Measurements from ENCODE around the gene CMIP.
A peak's percentile ranks its signal among the peaks of the same experiment; 100 is the strongest.

CMIP gene

DNA sequence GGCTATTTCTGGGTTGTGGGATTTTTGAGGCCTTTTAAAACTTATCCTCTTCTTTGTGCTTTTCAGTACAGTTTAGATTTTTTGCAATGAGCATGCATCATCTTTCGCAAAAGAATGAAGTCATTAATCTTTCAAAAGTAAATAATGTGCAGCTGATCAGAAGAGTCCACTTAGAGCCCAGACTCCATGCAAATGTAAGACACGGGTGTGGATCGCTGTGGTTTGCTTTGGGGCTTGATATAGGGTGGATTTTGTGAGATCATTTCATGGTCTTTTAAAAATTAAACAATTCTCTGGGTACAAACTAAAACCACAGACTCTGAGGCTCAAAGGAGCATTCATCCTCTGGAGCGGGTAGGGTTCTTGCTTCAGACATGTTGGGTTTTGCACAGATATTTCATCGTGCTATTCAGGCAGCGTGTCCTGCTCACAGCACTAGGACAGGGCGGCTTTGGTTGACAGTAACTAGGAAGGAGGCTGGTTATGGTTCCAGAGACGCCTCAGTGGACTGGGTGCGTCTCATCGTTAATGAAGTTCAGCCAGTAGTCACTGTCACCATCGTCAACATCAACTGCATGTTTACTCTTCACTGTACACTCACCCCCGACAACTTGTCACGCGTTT lies 205.1 kb downstream of the CMIP start:
- Histone ChIP-seq H3K9me3 (ENCODE audit: control insufficient read depth, low read length) (no peaks in the 10 kb centered on the region), H3K23ac (ENCODE audit: low read length in 2 of 2) (no peak overlapping the region), H2AK5ac (ENCODE audit: low read length, severe bottlenecking) (no peak overlapping the region), H2BK12ac (ENCODE audit: low read length in 2 of 2) (no peak overlapping the region), H3K18ac (ENCODE audit: low read depth in 1 of 2, low read length in 2 of 2) (no peak overlapping the region), H2BK120ac (ENCODE audit: low read depth, low read length) (no peak overlapping the region), H3K27me3 (ENCODE audit: control insufficient read depth in 1 of 2, insufficient read depth in 1 of 2, low read length in 2 of 2) (no peaks in the 10 kb centered on the region), H2BK15ac (ENCODE audit: low read depth, poor library complexity, severe bottlenecking) (no peak overlapping the region), H3K27ac (ENCODE audit: low read length, poor library complexity, severe bottlenecking) (no peak overlapping the region), H3K4me1 (ENCODE audit: control insufficient read depth, insufficient read depth, low read depth, low read length) (peaks cover 34% of the 10 kb centered on the region), H3K14ac (ENCODE audit: low read length in 2 of 2) (no peak overlapping the region), H3K36me3 (ENCODE audit: control insufficient read depth in 1 of 2, insufficient read depth in 2 of 2, low read depth in 1 of 2, low read length in 2 of 2) (peaks cover 14 to 19% of the 10 kb centered on the region in 2 experiments), H3K4ac (ENCODE audit: low read depth in 1 of 2, low read length in 2 of 2) (no peak overlapping the region), H3K4me2 (ENCODE audit: low read length, poor library complexity, severe bottlenecking) (no peak overlapping the region), H2BK5ac (ENCODE audit: low read depth, low read length, poor library complexity, severe bottlenecking) (no peak overlapping the region), H4K91ac (ENCODE audit: low read length) (no peak overlapping the region), H3K4me3 (ENCODE audit: insufficient read depth in 1 of 2, low read depth in 1 of 2, low read length in 2 of 2) (no peak overlapping the region), H2AFZ (ENCODE audit: low read depth, low read length) (no peak overlapping the region), H3K9ac (ENCODE audit: low read length) (no peak overlapping the region), H4K8ac (ENCODE audit: low read length) (no peak overlapping the region), H3K79me1 (replicated peaks; ENCODE audit: low read length, poor library complexity, severe bottlenecking) (peaks cover 34% of the 10 kb centered on the region)
- DNase-seq = peak; percentile 47
- 91% methylated on average over 13 of the region's 14 CpGs for WGBS

DNA sequence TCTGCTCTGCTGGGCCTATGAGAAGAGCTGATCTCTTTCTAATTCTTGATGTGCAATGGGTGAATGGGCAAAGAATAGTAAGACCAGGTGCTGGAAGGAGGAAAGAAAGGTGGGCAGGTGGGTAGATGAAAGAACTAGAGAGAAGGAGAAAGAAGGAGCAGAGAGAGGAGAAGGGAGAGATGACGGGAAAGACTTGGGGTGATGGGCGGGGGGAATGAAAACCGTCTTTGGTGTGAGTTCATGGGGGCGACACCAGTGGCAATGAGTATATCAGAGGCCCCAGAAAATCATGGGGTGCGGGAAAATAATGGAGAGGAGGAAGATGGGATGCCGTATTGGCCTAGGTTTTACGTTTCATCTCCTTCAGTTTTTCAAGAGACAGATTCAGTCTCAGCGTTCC lies 205.7 kb downstream of the CMIP start:
- Histone ChIP-seq H3K27me3 (ENCODE audit: control insufficient read depth in 1 of 2, insufficient read depth in 1 of 2, low read length in 2 of 2) (no peaks in the 10 kb centered on the region), H3K4ac (ENCODE audit: low read depth in 1 of 2, low read length in 2 of 2) (no peak overlapping the region)

DNA sequence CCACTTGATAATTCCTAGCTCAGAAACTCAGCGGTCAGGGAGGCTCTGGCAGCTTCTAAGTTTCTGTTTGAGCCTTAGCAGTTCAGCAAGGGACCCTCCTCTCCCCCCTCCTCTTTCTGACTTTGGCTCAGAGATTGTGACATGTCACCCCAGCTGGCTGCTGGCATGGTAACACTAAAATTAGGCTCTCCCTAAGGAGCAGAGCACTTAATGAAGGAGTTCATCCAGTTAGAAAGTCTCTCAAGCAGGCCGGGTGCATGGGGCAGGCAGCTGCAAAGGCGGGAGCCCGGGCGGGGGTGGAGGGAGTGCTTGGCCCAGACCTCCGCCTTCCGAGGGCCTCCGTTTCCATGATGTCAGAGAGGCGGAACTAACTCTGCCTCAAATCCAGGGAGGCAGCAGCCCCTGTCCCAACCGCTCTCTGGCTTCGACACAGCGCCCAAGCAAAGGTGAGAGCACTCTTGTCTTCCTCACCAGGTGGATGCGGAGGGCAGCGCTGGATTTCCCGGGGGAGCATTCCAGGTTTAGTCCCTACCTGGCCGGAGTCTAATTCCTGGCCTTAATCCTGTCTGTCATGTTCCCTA lies 206.5 kb downstream of the CMIP start:
- Histone ChIP-seq H3K4me3 (ENCODE audit: insufficient read depth in 1 of 2, low read depth in 1 of 2, low read length in 2 of 2) (no peak overlapping the region), H2BK12ac (ENCODE audit: low read length in 2 of 2) (no peak overlapping the region), H3K9me3 (ENCODE audit: control insufficient read depth, low read length) (no peaks in the 10 kb centered on the region), H3K4me2 (ENCODE audit: low read length, poor library complexity, severe bottlenecking) (no peak overlapping the region), H4K8ac (ENCODE audit: low read length) (no peak overlapping the region), H3K4me1 (ENCODE audit: control insufficient read depth, insufficient read depth, low read depth, low read length) (peaks cover 34% of the 10 kb centered on the region), H3K27ac (ENCODE audit: low read length, poor library complexity, severe bottlenecking) (no peak overlapping the region), H3K9ac (ENCODE audit: low read length) (peak overlapping the region; percentile 19), H3K14ac (ENCODE audit: low read length in 2 of 2) (peak overlapping the region in 1 of 2 experiments; percentile 58), H3K79me1 (replicated peaks; ENCODE audit: low read length, poor library complexity, severe bottlenecking) (peaks cover 33% of the 10 kb centered on the region), H3K27me3 (ENCODE audit: control insufficient read depth in 1 of 2, insufficient read depth in 1 of 2, low read length in 2 of 2) (no peaks in the 10 kb centered on the region), H3K18ac (ENCODE audit: low read depth in 1 of 2, low read length in 2 of 2) (no peak overlapping the region), H3K23ac (ENCODE audit: low read length in 2 of 2) (no peak overlapping the region), H2BK15ac (ENCODE audit: low read depth, poor library complexity, severe bottlenecking) (no peak overlapping the region), H4K91ac (ENCODE audit: low read length) (no peak overlapping the region), H2BK5ac (ENCODE audit: low read depth, low read length, poor library complexity, severe bottlenecking) (no peak overlapping the region), H3K4ac (ENCODE audit: low read depth in 1 of 2, low read length in 2 of 2) (no peak overlapping the region), H2BK120ac (ENCODE audit: low read depth, low read length) (no peak overlapping the region), H3K36me3 (ENCODE audit: control insufficient read depth in 1 of 2, insufficient read depth in 2 of 2, low read depth in 1 of 2, low read length in 2 of 2) (peaks cover 14 to 19% of the 10 kb centered on the region in 2 experiments), H2AK5ac (ENCODE audit: low read length, severe bottlenecking) (no peak overlapping the region), H2AFZ (ENCODE audit: low read depth, low read length) (no peak overlapping the region)
- 79% methylated on average over 16 of the region's 16 CpGs for WGBS
- no peak for DNase-seq

More for the DNA sequence above, 205.7 kb downstream of the CMIP start:
- Histone ChIP-seq H3K23ac (ENCODE audit: low read length in 2 of 2) (no peak overlapping the region), H3K79me1 (replicated peaks; ENCODE audit: low read length, poor library complexity, severe bottlenecking) (peaks cover 33% of the 10 kb centered on the region), H3K4me1 (ENCODE audit: control insufficient read depth, insufficient read depth, low read depth, low read length) (peaks cover 31% of the 10 kb centered on the region), H2BK5ac (ENCODE audit: low read depth, low read length, poor library complexity, severe bottlenecking) (no peak overlapping the region), H4K91ac (ENCODE audit: low read length) (no peak overlapping the region), H3K9me3 (ENCODE audit: control insufficient read depth, low read length) (no peaks in the 10 kb centered on the region), H4K8ac (ENCODE audit: low read length) (no peak overlapping the region), H3K14ac (ENCODE audit: low read length in 2 of 2) (no peak overlapping the region), H2AK5ac (ENCODE audit: low read length, severe bottlenecking) (no peak overlapping the region), H3K18ac (ENCODE audit: low read depth in 1 of 2, low read length in 2 of 2) (no peak overlapping the region), H2BK12ac (ENCODE audit: low read length in 2 of 2) (no peak overlapping the region), H3K4me2 (ENCODE audit: low read length, poor library complexity, severe bottlenecking) (no peak overlapping the region), H3K9ac (ENCODE audit: low read length) (no peak overlapping the region), H2BK15ac (ENCODE audit: low read depth, poor library complexity, severe bottlenecking) (no peak overlapping the region), H3K36me3 (ENCODE audit: control insufficient read depth in 1 of 2, insufficient read depth in 2 of 2, low read depth in 1 of 2, low read length in 2 of 2) (peaks cover 14 to 19% of the 10 kb centered on the region in 2 experiments), H2AFZ (ENCODE audit: low read depth, low read length) (no peak overlapping the region), H3K4me3 (ENCODE audit: insufficient read depth in 1 of 2, low read depth in 1 of 2, low read length in 2 of 2) (no peak overlapping the region), H2BK120ac (ENCODE audit: low read depth, low read length) (no peak overlapping the region), H3K27ac (ENCODE audit: low read length, poor library complexity, severe bottlenecking) (no peak overlapping the region)
- DNase-seq = no peak
- WGBS = 85% methylated on average over 8 of the region's 8 CpGs

DNA sequence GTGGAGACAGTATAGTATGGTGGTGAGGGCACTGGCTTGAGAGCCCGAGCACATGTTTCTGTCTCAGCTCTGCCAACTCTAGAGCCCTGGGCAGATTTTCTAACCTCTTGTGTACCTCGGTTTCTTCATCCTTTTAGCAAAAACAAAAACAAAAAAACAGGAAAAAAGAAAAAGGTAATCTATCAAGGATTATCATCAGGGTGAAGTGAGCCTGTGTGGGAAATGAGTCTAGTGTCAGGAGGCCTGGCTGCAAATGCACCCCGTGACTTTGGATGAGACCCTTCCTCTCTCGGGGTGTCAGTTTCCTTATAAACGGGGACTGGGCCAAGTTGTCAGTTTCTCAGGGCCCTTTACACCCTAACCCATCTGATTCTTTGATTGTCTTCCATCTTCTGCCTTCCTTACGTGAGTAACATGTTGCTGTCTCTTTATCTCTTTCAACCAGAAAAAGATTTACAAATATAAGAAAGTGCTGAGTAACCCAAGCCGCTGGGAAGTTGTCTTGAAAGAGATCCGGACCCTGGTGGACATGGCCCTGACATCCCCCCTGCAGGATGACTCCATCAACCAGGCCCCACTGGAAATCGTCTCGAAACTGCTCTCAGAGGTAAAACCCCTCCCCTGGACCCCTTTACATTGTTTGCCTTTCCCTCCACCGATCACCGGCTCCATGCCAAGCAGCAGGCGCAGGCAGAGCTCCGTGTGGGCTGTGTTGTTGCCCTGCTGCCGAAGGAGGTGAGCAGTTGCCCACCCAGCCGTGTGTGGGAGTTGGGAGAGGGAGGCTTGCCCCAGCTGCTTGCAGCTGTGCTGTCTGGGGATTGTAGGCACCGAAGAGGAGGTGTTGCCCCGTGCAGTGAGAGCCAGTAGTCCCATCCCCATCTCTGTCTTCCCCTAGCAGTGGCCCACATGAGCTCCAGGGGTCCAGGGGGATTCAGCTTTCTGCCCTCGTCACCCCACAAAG lies 207.4 kb downstream of the CMIP start:
- H2BK15ac ChIP-seq (ENCODE audit: low read depth, poor library complexity, severe bottlenecking) = no peak overlapping the region
- no peaks in the 10 kb centered on the region for H3K9me3 ChIP-seq (ENCODE audit: control insufficient read depth, low read length)
- H3K4me2 ChIP-seq (ENCODE audit: low read length, poor library complexity, severe bottlenecking) = no peak overlapping the region
- no peak overlapping the region for H3K9ac ChIP-seq (ENCODE audit: low read length)
- no peak overlapping the region for H3K4ac ChIP-seq (ENCODE audit: low read depth in 1 of 2, low read length in 2 of 2)
- DNase-seq = no peak
- no peak overlapping the region for H2AFZ ChIP-seq (ENCODE audit: low read depth, low read length)
- no peak overlapping the region for H2BK120ac ChIP-seq (ENCODE audit: low read depth, low read length)
- H3K27ac ChIP-seq (ENCODE audit: low read length, poor library complexity, severe bottlenecking) = no peak overlapping the region
- H3K27me3 ChIP-seq (ENCODE audit: control insufficient read depth in 1 of 2, insufficient read depth in 1 of 2, low read length in 2 of 2) = no peaks in the 10 kb centered on the region
- peaks cover 14 to 19% of the 10 kb centered on the region in 2 experiments for H3K36me3 ChIP-seq (ENCODE audit: control insufficient read depth in 1 of 2, insufficient read depth in 2 of 2, low read depth in 1 of 2, low read length in 2 of 2)
- H3K4me3 ChIP-seq (ENCODE audit: insufficient read depth in 1 of 2, low read depth in 1 of 2, low read length in 2 of 2) = no peak overlapping the region
- H3K18ac ChIP-seq (ENCODE audit: low read depth in 1 of 2, low read length in 2 of 2) = no peak overlapping the region
- no peak overlapping the region for H4K91ac ChIP-seq (ENCODE audit: low read length)
- no peak overlapping the region for H2BK5ac ChIP-seq (ENCODE audit: low read depth, low read length, poor library complexity, severe bottlenecking)
- peaks cover 33% of the 10 kb centered on the region for H3K79me1 ChIP-seq (replicated peaks; ENCODE audit: low read length, poor library complexity, severe bottlenecking)
- H3K14ac ChIP-seq (ENCODE audit: low read length in 2 of 2) = peak overlapping the region in 1 of 2 experiments; percentile 18
- H2AK5ac ChIP-seq (ENCODE audit: low read length, severe bottlenecking) = no peak overlapping the region
- no peak overlapping the region for H4K8ac ChIP-seq (ENCODE audit: low read length)
- no peak overlapping the region for H2BK12ac ChIP-seq (ENCODE audit: low read length in 2 of 2)
- WGBS = 92% methylated on average over 15 of the region's 19 CpGs
- H3K4me1 ChIP-seq (ENCODE audit: control insufficient read depth, insufficient read depth, low read depth, low read length) = peaks cover 35% of the 10 kb centered on the region
- peak overlapping the region in 1 of 2 experiments; percentile 66 for H3K23ac ChIP-seq (ENCODE audit: low read length in 2 of 2)
